PC-9 (cell line): ENCODE data around the gene TMEM266. TPM values are rescaled to one million over a fixed set of nuclear protein-coding genes. Genes with fewer than 3 reads are reported as not detected.
"Not testable (repeated sequence)": the region's sequence is repeated elsewhere in the genome, so short reads cannot be mapped to it uniquely, and the experiment has no call there.

ENCODE experiments used
- BruUV-seq: library from RNA; stranded (reverse); fragments of 400-500 nt; replicated peaks from 2 replicates; lab custom pipeline; 2021; lab: Mats Ljungman, UMichigan
- CTCF ChIA-PET: fragments of 300-600 bp; sonication (Branson Sonifier 250); formaldehyde crosslinking; loops from one replicate; lab custom pipeline; 2022; ENCODE audit warnings: antibody characterized with exemption; lab: Charles Lee
- POLR2A ChIA-PET: fragments of 300-600 bp; sonication (Branson Sonifier 250); formaldehyde crosslinking; loops from one replicate; lab custom pipeline; 2022; ENCODE audit warnings: antibody characterized with exemption; ENCODE audit not compliant: unreplicated experiment; lab: Charles Lee
- DNase-seq, 2 experiments: peaks; one replicate each; pipeline versions ENCODE4 v3.0.0 to v3.0.0-alpha.2; 2015 to 2022; ENCODE audit warnings: mixed read lengths in 1 of 2
- H2AFZ ChIP-seq: fragments of 200-600 bp; sonication (generic); 2 replicates; pipeline ENCODE4 v1.8.1; 2017; ENCODE audit warnings: antibody characterized with exemption
- H3F3A ChIP-seq: fragments of 200-600 bp; sonication (generic); 2 replicates; pipeline ENCODE4 v1.8.1; 2017; ENCODE audit warnings: antibody characterized with exemption, mild to moderate bottlenecking, low read depth; ENCODE audit not compliant: insufficient read depth
- H3K27ac ChIP-seq: fragments of 200-600 bp; sonication (generic); 2 replicates; pipeline ENCODE4 v1.6.1; 2016; ENCODE audit warnings: mixed run types
- H3K27me3 ChIP-seq: fragments of 200-600 bp; sonication (generic); 2 replicates; pipeline ENCODE4 v1.6.1; 2016; ENCODE audit warnings: low read depth, mixed run types; ENCODE audit not compliant: insufficient read depth
- H3K36me3 ChIP-seq: fragments of 200-600 bp; sonication (generic); 2 replicates; pipeline ENCODE4 v1.6.1; 2016; ENCODE audit warnings: low read depth, mixed run types
- H3K4me1 ChIP-seq: fragments of 200-600 bp; sonication (generic); replicated peaks from 2 replicates; pipeline ENCODE4 v1.6.1; 2016; ENCODE audit warnings: mixed run types; ENCODE audit not compliant: insufficient read depth
- H3K4me2 ChIP-seq: fragments of 200-600 bp; sonication (generic); 2 replicates; pipeline ENCODE4 v1.6.1; 2017; ENCODE audit warnings: mixed run types
- H3K4me3 ChIP-seq: fragments of 200-600 bp; sonication (generic); 2 replicates; pipeline ENCODE4 v1.6.1; 2016; ENCODE audit warnings: mixed run types
- H3K79me2 ChIP-seq: fragments of 200-600 bp; sonication (generic); 2 replicates; pipeline ENCODE4 v1.6.1; 2017; ENCODE audit warnings: low read depth, mixed run types
- H3K9me2 ChIP-seq: fragments of 200-600 bp; sonication (generic); 2 replicates; pipeline ENCODE4 v1.8.1; 2017; ENCODE audit warnings: mild to moderate bottlenecking; ENCODE audit not compliant: insufficient read depth
- H3K9me3 ChIP-seq: fragments of 200-600 bp; sonication (generic); 2 replicates; pipeline ENCODE4 v1.8.1; 2016; ENCODE audit warnings: low read depth; ENCODE audit not compliant: insufficient read depth
- H4K20me1 ChIP-seq: fragments of 200-600 bp; sonication (generic); 2 replicates; pipeline ENCODE4 v1.8.1; 2017; ENCODE audit not compliant: insufficient read depth
- CTCF ChIP-seq: fragments of 200-600 bp; sonication (generic); conservative IDR thresholded peaks from 2 replicates; pipeline ENCODE4 v1.6.1; 2017; ENCODE audit warnings: mixed run types, antibody characterized with exemption, mild to moderate bottlenecking, moderate library complexity
- EZH2 ChIP-seq: fragments of 200-600 bp; sonication (generic); IDR thresholded peaks from 2 replicates; pipeline ENCODE4 v1.8.0; 2017; ENCODE audit warnings: antibody characterized with exemption, low read depth
- intact Hi-C: fragments of 100-400 bp; cut with micrococcal nuclease; formaldehyde crosslinking; loops from one replicate; pipeline ENCODE4 v1.10.0; 2022; ENCODE audit not compliant: unreplicated experiment
- total RNA-seq: library from RNA; stranded (reverse); gene quantifications from 2 replicates; pipeline ENCODE4 v1.2.3, GENCODE V29; 2021

Gene TMEM266
- total RNA-seq, 1 experiment from 2014 or later = 0.41 TPM

- no TSS peak for BruUV-seq
- TF ChIP-seq EZH2 (no peak), CTCF (no peak)
- ChIA-PET POLR2A (interaction anchor here (0.7 kb wide), 1 partner anchor 26 kb away, joined by 3 read pairs; no protein-coding TSS in a partner anchor), CTCF (no interaction called here)
- H3K4me3 ChIP-seq = no peak overlapping the region
- no peaks in the 10 kb centered on the region for H3K9me3 ChIP-seq
- no peaks in the 10 kb centered on the region for H3K36me3 ChIP-seq
- H3F3A ChIP-seq = no peaks in the 10 kb centered on the region
- no peak overlapping the region for H3K4me2 ChIP-seq
- no peak overlapping the region for H2AFZ ChIP-seq
- no peaks in the 10 kb centered on the region for H4K20me1 ChIP-seq
- H3K9me2 ChIP-seq = no peaks in the 10 kb centered on the region
- H3K79me2 ChIP-seq = no peaks in the 10 kb centered on the region
- H3K4me1 ChIP-seq = no peaks in the 10 kb centered on the region
- H3K27me3 ChIP-seq = no peaks in the 10 kb centered on the region
- no peak overlapping the region for H3K27ac ChIP-seq
- DNase-seq = no peak
- intact Hi-C loops = no loop called here
Measured at GRCh38 chr15:76035593-76035992, 24.2 kb upstream of the TMEM266 start.

DNA sequence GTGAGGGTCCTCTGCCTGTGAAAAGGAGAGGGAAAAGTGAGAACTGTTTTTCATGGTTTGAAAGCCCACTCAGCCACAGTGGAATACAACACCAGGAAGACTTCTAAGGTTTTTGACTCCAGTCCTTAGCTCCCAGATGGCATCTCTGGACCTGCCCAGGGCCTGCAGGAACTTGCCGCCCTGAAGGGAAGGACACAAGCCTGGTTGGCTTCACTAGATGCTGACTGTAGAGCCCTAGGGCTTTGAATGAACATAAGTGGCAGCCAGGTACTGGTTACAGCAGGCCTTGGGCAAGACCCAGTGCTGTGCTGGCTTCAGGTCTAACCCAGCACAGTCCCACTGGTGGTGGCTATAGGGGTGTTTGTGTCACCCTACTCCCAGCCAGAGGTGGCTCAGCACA, 21.3 kb upstream of the TMEM266 start:
- TF ChIP-seq EZH2 (no peak), CTCF (no peak)
- Histone ChIP-seq H3K79me2 (no peaks in the 10 kb centered on the region), H3F3A (no peaks in the 10 kb centered on the region), H3K9me2 (no peaks in the 10 kb centered on the region), H3K4me2 (no peak overlapping the region), H2AFZ (no peak overlapping the region), H3K36me3 (no peaks in the 10 kb centered on the region), H3K27me3 (no peaks in the 10 kb centered on the region), H3K4me1 (no peaks in the 10 kb centered on the region), H3K9me3 (no peaks in the 10 kb centered on the region), H3K4me3 (no peak overlapping the region), H4K20me1 (no peaks in the 10 kb centered on the region), H3K27ac (no peak overlapping the region)
- BruUV-seq = no TSS peak
- ChIA-PET CTCF (no interaction called here), POLR2A (no interaction called here)
- intact Hi-C loops = no loop called here
- DNase-seq = no peak

DNA sequence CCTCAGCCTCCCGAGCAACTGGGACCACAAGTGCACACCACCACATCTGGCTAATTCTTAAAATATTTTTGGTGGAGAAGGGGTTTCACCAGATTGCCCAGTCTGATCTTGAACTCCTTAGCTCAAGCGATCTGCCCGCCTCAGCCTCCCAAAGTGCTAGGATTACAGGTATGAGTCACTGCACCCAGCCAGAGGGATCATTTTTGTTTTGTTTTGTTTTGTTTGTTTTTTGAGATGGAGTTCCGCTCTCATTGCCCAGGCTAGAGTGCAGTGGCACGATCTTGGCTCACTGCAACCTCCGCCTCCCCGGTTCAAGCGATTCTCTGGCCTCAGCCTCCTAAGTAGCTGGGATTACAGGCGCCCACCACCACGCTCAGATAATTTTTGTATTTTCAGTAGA, 5.6 kb upstream of the TMEM266 start:
- H3K27ac ChIP-seq, H3K79me2 ChIP-seq, H3K9me2 ChIP-seq, BruUV-seq, H4K20me1 ChIP-seq, POLR2A ChIA-PET, H3K27me3 ChIP-seq, H3K9me3 ChIP-seq, DNase-seq, CTCF ChIA-PET, H3K4me2 ChIP-seq, H2AFZ ChIP-seq, H3K4me3 ChIP-seq, H3K36me3 ChIP-seq: not testable (repeated sequence)
- peaks cover 17% of the 10 kb centered on the region for H3F3A ChIP-seq
- H3K4me1 ChIP-seq = peaks cover 16% of the 10 kb centered on the region
- intact Hi-C loops = loop anchor here (10.0 kb wide), 1 partner anchor 811 kb away; no protein-coding TSS in a partner anchor

GRCh38 chr15:76056931-76057330, 2.9 kb upstream of the TMEM266 start:
- TF ChIP-seq CTCF (no peak), EZH2 (no peak)
- CTCF ChIA-PET = interaction anchor here (0.7 to 4.0 kb wide), 3 partner anchors 74 to 247 kb away, joined by 4 to 68 read pairs (median 7); no protein-coding TSS in a partner anchor
- Histone ChIP-seq H3F3A (peaks cover 17% of the 10 kb centered on the region), H2AFZ (no peak overlapping the region), H3K4me1 (peaks cover 16% of the 10 kb centered on the region), H3K4me3 (peak overlapping the region; percentile 27; the same call in 1 of the 2 replicates), H3K79me2 (no peaks in the 10 kb centered on the region), H3K9me3 (no peaks in the 10 kb centered on the region), H3K36me3 (no peaks in the 10 kb centered on the region), H3K27me3 (peaks cover 20% of the 10 kb centered on the region; the same call in 1 of the 2 replicates), H3K4me2 (peak overlapping the region; percentile 71), H3K27ac (no peak overlapping the region), H4K20me1 (no peaks in the 10 kb centered on the region), H3K9me2 (no peaks in the 10 kb centered on the region)
- BruUV-seq = no TSS peak
- intact Hi-C loops = loop anchor here (1.0 to 10.0 kb wide), 3 partner anchors 82 to 808 kb away; no protein-coding TSS in a partner anchor
- POLR2A ChIA-PET = interaction anchor here (0.6 to 0.7 kb wide), 2 partner anchors 97 to 252 kb away, joined by 3 to 6 read pairs; no protein-coding TSS in a partner anchor
- DNase-seq = peak in 1 of 2 experiments; percentile 70
